Measurements from ENCODE around the gene INHBB.
"Not testable (repeated sequence)": the region's sequence is repeated elsewhere in the genome, so short reads cannot be mapped to it uniquely, and the experiment has no call there.

INHBB gene

GRCh38 chr2:120316528-120317179 is 29.3 kb upstream of the INHBB start:
- DNase-seq, result no peak

- DNase-seq, result no peak
These were observed 28.8 kb upstream of the INHBB start for GRCh38 chr2:120317180-120317533.

- no peak for DNase-seq
These were observed 28.0 kb upstream of the INHBB start for GRCh38 chr2:120317916-120318315.

GRCh38 chr2:120318626-120319025 is 27.3 kb upstream of the INHBB start:
- no peak for DNase-seq

- no peak for DNase-seq
These were observed 26.8 kb upstream of the INHBB start for GRCh38 chr2:120319123-120319522.

- DNase-seq, result no peak
These were observed 26.1 kb upstream of the INHBB start for GRCh38 chr2:120319686-120320317.

GRCh38 chr2:120320318-120320851 is 25.6 kb upstream of the INHBB start:
- no peak for DNase-seq

GRCh38 chr2:120320887-120321556 is 24.9 kb upstream of the INHBB start:
- DNase-seq, result not testable (repeated sequence)

- no peak for DNase-seq
These were observed 24.1 kb upstream of the INHBB start for GRCh38 chr2:120321721-120322284.

- DNase-seq, result no peak
These were observed 23.6 kb upstream of the INHBB start for GRCh38 chr2:120322329-120322728.

- no peak for DNase-seq
These were observed 22.7 kb upstream of the INHBB start for GRCh38 chr2:120323214-120323613.

- DNase-seq, result no peak
These were observed 22.0 kb upstream of the INHBB start for GRCh38 chr2:120323807-120324399.

- no peak for DNase-seq
These were observed 21.0 kb upstream of the INHBB start for GRCh38 chr2:120324933-120325332.

- DNase-seq, result no peak
These were observed 19.9 kb upstream of the INHBB start for GRCh38 chr2:120326066-120326465.

- DNase-seq, result no peak
These were observed 14.8 kb upstream of the INHBB start for GRCh38 chr2:120330946-120331822.

- no peak for DNase-seq
These were observed 14.0 kb upstream of the INHBB start for GRCh38 chr2:120331903-120332302.

- no peak for DNase-seq
These were observed 13.6 kb upstream of the INHBB start for GRCh38 chr2:120332384-120332783.

GRCh38 chr2:120334068-120334467 is 11.9 kb upstream of the INHBB start:
- DNase-seq, result no peak

GRCh38 chr2:120336749-120337148 is 9.2 kb upstream of the INHBB start:
- DNase-seq, result no peak

- no peak for DNase-seq
These were observed 7.9 kb upstream of the INHBB start for GRCh38 chr2:120338015-120338414.

GRCh38 chr2:120341977-120342376 is 4.0 kb upstream of the INHBB start:
- no peak for DNase-seq

- no peak for DNase-seq
These were observed 3.5 kb upstream of the INHBB start for GRCh38 chr2:120342446-120342845.

GRCh38 chr2:120343100-120343432 is 2.9 kb upstream of the INHBB start:
- no peak for DNase-seq
